LHCN-M2 (cell line): ENCODE results near the gene SCN5A. TPM values are rescaled to one million over a fixed set of nuclear protein-coding genes. Genes with fewer than 3 reads are reported as not detected.

ENCODE experiments used
- DNase-seq: peaks from one replicate; pipeline ENCODE4 v3.0.0-alpha.2; 2012; ENCODE audit warnings: low read depth
- total RNA-seq: library from RNA; depleted of rRNA; stranded (reverse); fragments of >200 nt; gene quantifications from 2 replicates; pipeline ENCODE4 v1.2.3, GENCODE V29; 2014

SCN5A gene
- total RNA-seq, 1 experiment from 2014 or later = 45.9 TPM

- no peak for DNase-seq
These were observed 2.1 kb downstream of the SCN5A start for GRCh38 chr3:38647217-38647970.

- DNase-seq = no peak
These were observed 2.9 kb downstream of the SCN5A start for GRCh38 chr3:38646630-38647029.

- no peak for DNase-seq
These were observed 3.4 kb downstream of the SCN5A start for GRCh38 chr3:38646062-38646461.

- no peak for DNase-seq
These were observed 3.9 kb downstream of the SCN5A start for GRCh38 chr3:38645601-38646000.

GRCh38 chr3:38645076-38645475 is 4.4 kb downstream of the SCN5A start:
- DNase-seq = no peak

GRCh38 chr3:38644662-38645053 is 4.8 kb downstream of the SCN5A start:
- no peak for DNase-seq

- DNase-seq = no peak
These were observed 5.3 kb downstream of the SCN5A start for GRCh38 chr3:38644016-38644661.

GRCh38 chr3:38643592-38643991 is 5.9 kb downstream of the SCN5A start:
- DNase-seq = no peak

GRCh38 chr3:38643090-38643489 is 6.4 kb downstream of the SCN5A start:
- DNase-seq = no peak

- no peak for DNase-seq
These were observed 7.9 kb downstream of the SCN5A start for GRCh38 chr3:38641461-38642110.

- DNase-seq = no peak
These were observed 8.6 kb downstream of the SCN5A start for GRCh38 chr3:38640661-38641452.

- no peak for DNase-seq
These were observed 11.1 kb downstream of the SCN5A start for GRCh38 chr3:38638354-38638753.

- no peak for DNase-seq
These were observed 11.6 kb downstream of the SCN5A start for GRCh38 chr3:38637906-38638305.

GRCh38 chr3:38636881-38637280 is 12.6 kb downstream of the SCN5A start:
- no peak for DNase-seq

GRCh38 chr3:38636464-38636863 is 13.0 kb downstream of the SCN5A start:
- no peak for DNase-seq

GRCh38 chr3:38634111-38634510 is 15.4 kb downstream of the SCN5A start:
- DNase-seq = peak; percentile 94

- DNase-seq = no peak
These were observed 16.5 kb downstream of the SCN5A start for GRCh38 chr3:38632989-38633388.

GRCh38 chr3:38630606-38631005 is 18.9 kb downstream of the SCN5A start:
- no peak for DNase-seq

GRCh38 chr3:38630070-38630469 is 19.4 kb downstream of the SCN5A start:
- DNase-seq = no peak

GRCh38 chr3:38628835-38629234 is 20.7 kb downstream of the SCN5A start:
- no peak for DNase-seq

GRCh38 chr3:38627956-38628355 is 21.5 kb downstream of the SCN5A start:
- DNase-seq = no peak

GRCh38 chr3:38626171-38626570 is 23.3 kb downstream of the SCN5A start:
- no peak for DNase-seq
